OCI-LY7 (cell line): ENCODE measurements around the gene FBXO45. TPM values are rescaled to one million over a fixed set of nuclear protein-coding genes. Genes with fewer than 3 reads are reported as not detected.

Source experiments
- BruUV-seq: library from RNA; stranded (reverse); fragments of 400-500 nt; replicated peaks from 2 replicates; lab custom pipeline; 2021; lab: Mats Ljungman, UMichigan
- CTCF ChIA-PET: fragments of 300-600 bp; sonication (Branson Sonifier 250); formaldehyde crosslinking; loops from one replicate; lab custom pipeline; 2022; ENCODE audit warnings: antibody characterized with exemption; ENCODE audit not compliant: unreplicated experiment; lab: Charles Lee
- POLR2A ChIA-PET: fragments of 300-600 bp; sonication (Branson Sonifier 250); formaldehyde crosslinking; loops from one replicate; lab custom pipeline; 2022; ENCODE audit warnings: antibody characterized with exemption; lab: Charles Lee
- DNase-seq: peaks from one replicate; pipeline ENCODE4 v3.0.0-alpha.2; 2015; ENCODE audit warnings: low spot score
- H2AFZ ChIP-seq: fragments of 200-600 bp; sonication (generic), shearing (Covaris generic); 2 replicates; pipeline ENCODE4 v1.6.1; 2014; ENCODE audit warnings: mild to moderate bottlenecking, antibody characterized with exemption, low read length, moderate library complexity
- H3K27ac ChIP-seq: fragments of 200-600 bp; sonication (generic); 2 replicates; pipeline ENCODE4 v1.5.1; 2014; ENCODE audit warnings: mixed run types, low read depth, mild to moderate bottlenecking, moderate library complexity, low read length, inconsistent platforms; ENCODE audit not compliant: poor library complexity, severe bottlenecking
- H3K36me3 ChIP-seq: fragments of 200-600 bp; sonication (generic); 2 replicates; pipeline ENCODE4 v1.6.1; 2014; ENCODE audit warnings: mild to moderate bottlenecking, antibody characterized with exemption, low read length, moderate library complexity, mixed read lengths; ENCODE audit not compliant: insufficient read depth
- H3K4me1 ChIP-seq: fragments of 200-600 bp; sonication (generic); 2 replicates; pipeline ENCODE4 v1.5.1; 2014; ENCODE audit warnings: mild to moderate bottlenecking, low read length; ENCODE audit not compliant: insufficient read depth, poor library complexity, severe bottlenecking
- H3K4me2 ChIP-seq: fragments of 200-600 bp; sonication (generic); 2 replicates; pipeline ENCODE4 v1.6.1; 2014; ENCODE audit warnings: mild to moderate bottlenecking, low read length
- H3K4me3 ChIP-seq: fragments of 200-600 bp; sonication (generic); 2 replicates; pipeline ENCODE4 v1.5.1; 2014; ENCODE audit warnings: mild to moderate bottlenecking, low read depth, low read length; ENCODE audit not compliant: poor library complexity, severe bottlenecking
- H3K79me2 ChIP-seq: fragments of 200-600 bp; sonication (generic); 2 replicates; pipeline ENCODE4 v1.6.1; 2016; ENCODE audit warnings: low read depth, mild to moderate bottlenecking, low read length, moderate library complexity, mixed read lengths; ENCODE audit not compliant: insufficient read depth
- H3K9me2 ChIP-seq: fragments of 200-600 bp; sonication (generic); 2 replicates; pipeline ENCODE4 v1.6.1; 2016; ENCODE audit warnings: mild to moderate bottlenecking, low read length, mixed read lengths; ENCODE audit not compliant: insufficient read depth
- H3K9me3 ChIP-seq: fragments of 200-600 bp; sonication (generic); 2 replicates; pipeline ENCODE4 v1.6.1; 2014; ENCODE audit warnings: mild to moderate bottlenecking, mixed run types, low read length, mixed read lengths
- H4K20me1 ChIP-seq: fragments of 200-600 bp; sonication (generic); 2 replicates; pipeline ENCODE4 v1.6.1; 2014; ENCODE audit warnings: mild to moderate bottlenecking, antibody characterized with exemption, low read length, moderate library complexity, mixed read lengths; ENCODE audit not compliant: insufficient read depth
- CTCF ChIP-seq: fragments of 200-600 bp; sonication (generic); conservative IDR thresholded peaks from 2 replicates; pipeline ENCODE4 v1.5.1; 2014; ENCODE audit warnings: mild to moderate bottlenecking, antibody characterized with exemption, low read length, moderate library complexity, mixed read lengths
- EZH2phosphoT487 ChIP-seq: fragments of 200-600 bp; sonication (generic); IDR thresholded peaks from 2 replicates; pipeline ENCODE4 v1.6.1; 2018; ENCODE audit warnings: low read depth, borderline replicate concordance, mild to moderate bottlenecking, mixed run types, antibody characterized with exemption, low read length, moderate library complexity, mixed read lengths
- intact Hi-C: fragments of 100-400 bp; cut with micrococcal nuclease; formaldehyde crosslinking; loops from one replicate; pipeline ENCODE4 v1.10.0; 2022; ENCODE audit not compliant: unreplicated experiment
- total RNA-seq, 2 experiments: library from RNA; depleted of rRNA in 1 of 2; stranded (reverse); fragments of >200 nt in 1 of 2; shearing (Covaris generic) in 1 of 2; gene quantifications; 2 replicates each; pipeline ENCODE4 v1.2.3, GENCODE V29; 2014 to 2022

The FBXO45 gene
- total RNA-seq, 2 experiments from 2014 or later: 10.6 to 15.5 TPM

GRCh38 chr3:196634224-196634623 is 65.8 kb downstream of the FBXO45 start:
- TF ChIP-seq EZH2phosphoT487 (no peak), CTCF (no peak)
- peaks cover 40% of the 10 kb centered on the region for H3K4me1 ChIP-seq
- ChIA-PET CTCF (no interaction called here), POLR2A (no interaction called here)
- no peaks in the 10 kb centered on the region for H3K79me2 ChIP-seq
- H3K27ac ChIP-seq: no peak overlapping the region
- H4K20me1 ChIP-seq: no peaks in the 10 kb centered on the region
- no peak overlapping the region for H3K4me3 ChIP-seq
- H3K4me2 ChIP-seq: peak overlapping the region; percentile 76
- H3K9me2 ChIP-seq: no peaks in the 10 kb centered on the region
- H3K9me3 ChIP-seq: no peaks in the 10 kb centered on the region
- H2AFZ ChIP-seq: no peak overlapping the region
- BruUV-seq: no TSS peak
- peak; percentile 31 for DNase-seq
- no peaks in the 10 kb centered on the region for H3K36me3 ChIP-seq
- intact Hi-C loops: loop anchor here (10.0 kb wide), 1 partner anchor 661 kb away; the partner anchor contains the start of gene DLG1

- Histone ChIP-seq H3K9me2 (no peaks in the 10 kb centered on the region), H3K4me3 (no peak overlapping the region), H2AFZ (no peak overlapping the region), H3K27ac (no peak overlapping the region), H3K9me3 (no peaks in the 10 kb centered on the region), H3K4me2 (no peak overlapping the region), H3K36me3 (no peaks in the 10 kb centered on the region), H3K4me1 (peaks cover 46% of the 10 kb centered on the region), H3K79me2 (no peaks in the 10 kb centered on the region), H4K20me1 (no peaks in the 10 kb centered on the region)
- intact Hi-C loops: loop anchor here (10.0 kb wide), 1 partner anchor 660 kb away; the partner anchor contains the start of gene DLG1
- BruUV-seq: no TSS peak
- ChIA-PET CTCF (no interaction called here), POLR2A (no interaction called here)
- no peak for TF ChIP-seq CTCF
- TF ChIP-seq EZH2phosphoT487: no peak
- no peak for DNase-seq
These were observed 66.4 kb downstream of the FBXO45 start for GRCh38 chr3:196634829-196635228.
